K562 treated with DMSO at 1 percent for 4 hours (cell line): ENCODE data around the gene ATP8B1. TPM values are rescaled to one million over a fixed set of nuclear protein-coding genes. Genes with fewer than 3 reads are reported as not detected.

ENCODE experiments used
- total RNA-seq: library from RNA; unstranded; fragments of 300-600 nt; gene quantifications from 2 replicates; pipeline ENCODE4 v1.2.3, GENCODE V29; 2022; ENCODE audit not compliant: insufficient read depth

ATP8B1 gene
- not detected in 2 replicates for total RNA-seq

DNA sequence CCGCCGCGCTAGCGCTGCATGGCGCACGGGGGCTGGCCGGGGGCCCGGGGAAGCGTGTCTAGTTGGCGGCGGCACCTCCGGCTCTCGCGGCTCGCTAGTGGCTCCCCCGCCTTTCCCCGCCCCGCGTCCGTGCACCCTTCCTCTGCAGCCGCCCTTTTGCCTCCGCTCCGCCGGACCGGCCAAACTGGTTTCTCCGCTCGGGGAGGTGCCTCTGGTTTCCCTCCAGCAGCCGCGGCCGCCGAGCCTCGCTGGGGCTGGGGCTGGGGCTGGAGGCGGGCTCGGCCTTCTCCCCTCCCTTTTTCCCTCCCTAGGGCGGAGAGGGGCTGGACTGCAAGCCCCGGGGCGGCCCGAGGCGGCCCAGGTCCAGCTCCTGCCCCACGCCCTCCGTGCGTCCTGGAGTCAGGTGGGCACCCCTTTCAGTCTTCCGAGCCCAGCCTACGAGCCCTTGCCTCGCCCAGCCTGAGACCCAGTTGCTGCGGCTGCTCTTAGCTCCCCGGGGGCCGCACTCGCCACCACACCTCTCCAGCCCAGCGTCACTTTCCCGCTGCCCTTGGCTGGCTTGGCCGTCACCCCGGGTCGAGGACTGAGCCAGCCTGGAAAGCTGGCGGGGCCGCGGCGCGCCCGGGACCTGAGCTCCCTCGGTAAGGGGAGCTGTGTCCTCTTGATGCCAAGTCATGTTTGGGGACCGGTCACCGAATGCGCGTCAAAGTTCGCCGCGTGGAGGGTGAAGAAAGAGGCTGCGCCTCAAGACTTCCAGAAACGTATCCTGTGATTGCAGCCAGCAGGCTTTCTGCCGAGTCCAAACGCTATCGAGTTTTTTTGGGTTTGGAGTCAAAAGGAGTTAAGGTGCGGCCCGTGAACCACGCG is at the start of gene ATP8B1:
TSS of gene ATP8B1 (minus strand) at position 213 of the 867 bp plus-strand sequence. CDS start 71,508 bp downstream, outside the sequence.

Other genes starting within 250 kb of the ATP8B1 start
- gene FECH, start 216.6 kb downstream of the ATP8B1 start, total RNA-seq, result 48.6 and 56.1 TPM in 2 replicates
- 122 and 132 TPM in 2 replicates for gene NARS1, start 181.5 kb downstream of the ATP8B1 start, total RNA-seq
- 17.0 and 19.5 TPM in 2 replicates for gene NEDD4L, start 240.9 kb upstream of the ATP8B1 start, total RNA-seq